Activated CD4-positive, alpha-beta T cell treated with anti-CD3 and anti-CD28 coated beads, Interleukin-2, amount 10 ng/mL, durations not matched to agents 24 days and 14 days (primary cell): ENCODE data around the gene BCAN. TPM values are rescaled to one million over a fixed set of nuclear protein-coding genes. Genes with fewer than 3 reads are reported as not detected.
A peak's percentile ranks its signal among the peaks of the same experiment; 100 is the strongest.
"Not testable (repeated sequence)": the region's sequence is repeated elsewhere in the genome, so short reads cannot be mapped to it uniquely, and the experiment has no call there.

Source experiments
- DNase-seq: peaks from one replicate; pipeline ENCODE4 v3.0.0; 2022
- H3K27ac Mint-ChIP-seq: one replicate; pipeline ENCODE4 v1.8.0; 2022; ENCODE audit warnings: mild to moderate bottlenecking, mixed read lengths
- H3K27me3 Mint-ChIP-seq: one replicate; pipeline ENCODE4 v1.8.0; 2022; ENCODE audit warnings: mixed read lengths
- H3K36me3 Mint-ChIP-seq: one replicate; pipeline ENCODE4 v1.8.0; 2022; ENCODE audit warnings: low read depth, mild to moderate bottlenecking, mixed read lengths
- H3K4me1 Mint-ChIP-seq: one replicate; pipeline ENCODE4 v1.8.0; 2021; ENCODE audit warnings: mixed read lengths
- H3K4me3 Mint-ChIP-seq: one replicate; pipeline ENCODE4 v1.8.0; 2022; ENCODE audit warnings: mild to moderate bottlenecking, moderate library complexity, mixed read lengths
- H3K9me3 Mint-ChIP-seq: one replicate; pipeline ENCODE4 v1.8.0; 2021; ENCODE audit warnings: mixed read lengths
- intact Hi-C: fragments of 100-400 bp; cut with micrococcal nuclease; formaldehyde crosslinking; loops from one replicate; pipeline ENCODE4 v1.15.1; 2023
- total RNA-seq: library from RNA; stranded (reverse); gene quantifications from 2 replicates; pipeline ENCODE4 v1.2.3, GENCODE V29; 2022

Gene BCAN
- total RNA-seq, 1 donor from 2014 or later = not detected

- Mint-ChIP-seq H3K27ac (peak overlapping the region; percentile 50), H3K9me3 (no peaks in the 10 kb centered on the region), H3K4me1 (peaks cover 9% of the 10 kb centered on the region), H3K36me3 (peaks cover 2% of the 10 kb centered on the region), H3K4me3 (peak overlapping the region; percentile 84), H3K27me3 (peaks cover 60% of the 10 kb centered on the region)
- DNase-seq = peak; percentile 90
- intact Hi-C loops = loop anchor here (1.0 to 10.0 kb wide), 5 partner anchors 32 to 299 kb away; partner anchors contain the start of gene LRRC71
Measured at GRCh38 chr1:156625436-156626078, 16.4 kb upstream of the BCAN start.

DNA sequence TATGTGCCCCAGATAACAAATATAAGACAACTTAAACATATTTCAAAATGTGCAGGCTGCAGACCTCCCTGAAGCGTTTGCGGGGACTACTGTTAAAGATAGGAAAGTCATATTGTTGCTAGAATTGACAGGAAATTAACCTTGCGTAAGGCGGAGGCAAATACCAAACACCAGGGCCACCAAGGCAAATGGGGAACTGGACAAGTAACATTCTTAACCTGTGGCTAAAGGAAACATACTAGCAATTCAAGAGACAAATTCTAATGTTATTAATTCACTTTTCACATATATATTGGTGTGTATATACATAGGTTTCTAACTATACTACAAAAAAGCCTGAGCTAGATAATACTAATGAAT is 15.9 kb upstream of the BCAN start:
- Mint-ChIP-seq H3K4me1 (peaks cover 9% of the 10 kb centered on the region), H3K9me3 (no peaks in the 10 kb centered on the region), H3K27ac (no peak overlapping the region), H3K4me3 (peak overlapping the region; percentile 84), H3K36me3 (peaks cover 2% of the 10 kb centered on the region), H3K27me3 (peaks cover 62% of the 10 kb centered on the region)
- intact Hi-C loops = loop anchor here (1.0 to 10.0 kb wide), 3 partner anchors 52 to 299 kb away; partner anchors contain the start of gene LRRC71
- no peak for DNase-seq

GRCh38 chr1:156627313-156627880 is 14.5 kb upstream of the BCAN start:
- H3K36me3 Mint-ChIP-seq = peaks cover 2% of the 10 kb centered on the region
- peak; percentile 84 for DNase-seq
- no peak overlapping the region for H3K4me3 Mint-ChIP-seq
- no peak overlapping the region for H3K27ac Mint-ChIP-seq
- H3K27me3 Mint-ChIP-seq = peaks cover 64% of the 10 kb centered on the region
- H3K4me1 Mint-ChIP-seq = peaks cover 9% of the 10 kb centered on the region
- H3K9me3 Mint-ChIP-seq = no peaks in the 10 kb centered on the region
- intact Hi-C loops = loop anchor here (5.0 to 10.0 kb wide), 2 partner anchors 190 to 297 kb away; partner anchors contain the start of gene LRRC71

DNA sequence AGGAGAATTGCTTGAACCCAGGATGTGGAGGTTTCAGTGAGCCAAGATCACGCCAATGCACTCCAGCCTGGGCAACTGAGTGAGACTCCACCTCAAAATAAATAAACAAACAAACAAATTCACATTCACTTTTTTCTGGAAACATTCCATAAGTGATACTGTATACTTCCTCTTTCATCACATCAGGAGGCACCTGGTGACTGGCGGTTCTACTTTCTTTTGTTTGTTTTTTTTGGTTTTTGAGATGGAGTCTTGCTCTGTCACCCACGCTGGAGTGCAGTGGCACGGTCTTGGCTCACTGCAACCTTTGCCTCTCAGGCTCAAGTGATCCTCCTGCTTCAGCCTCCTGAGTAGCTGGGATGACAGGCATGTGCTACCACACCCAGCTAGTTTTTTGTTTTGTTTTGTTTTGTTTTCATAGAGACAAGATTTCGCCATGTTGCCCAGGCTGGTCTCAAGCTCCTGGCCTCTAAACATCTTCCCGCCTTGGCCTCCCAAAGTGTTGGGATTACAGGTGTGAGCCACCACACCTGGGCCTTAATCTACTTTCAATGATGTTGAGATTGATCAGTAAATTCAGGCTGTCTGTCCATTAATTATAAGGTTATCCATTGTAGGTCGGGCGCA is 12.0 kb upstream of the BCAN start:
- no peaks in the 10 kb centered on the region for H3K9me3 Mint-ChIP-seq
- H3K4me1 Mint-ChIP-seq = peaks cover 6% of the 10 kb centered on the region
- intact Hi-C loops = loop anchor here (5.0 to 10.0 kb wide), 2 partner anchors 193 to 295 kb away; partner anchors contain the start of gene LRRC71
- H3K27ac Mint-ChIP-seq = no peak overlapping the region
- no peak overlapping the region for H3K4me3 Mint-ChIP-seq
- no peak for DNase-seq
- H3K27me3 Mint-ChIP-seq = peaks cover 68% of the 10 kb centered on the region
- peaks cover 2% of the 10 kb centered on the region for H3K36me3 Mint-ChIP-seq

- H3K4me1 Mint-ChIP-seq, H3K9me3 Mint-ChIP-seq, H3K27ac Mint-ChIP-seq, intact Hi-C loops, H3K36me3 Mint-ChIP-seq, H3K4me3 Mint-ChIP-seq, DNase-seq: not testable (repeated sequence)
- H3K27me3 Mint-ChIP-seq = peaks cover 65% of the 10 kb centered on the region
Measured at GRCh38 chr1:156631152-156631551, 10.8 kb upstream of the BCAN start.

DNA sequence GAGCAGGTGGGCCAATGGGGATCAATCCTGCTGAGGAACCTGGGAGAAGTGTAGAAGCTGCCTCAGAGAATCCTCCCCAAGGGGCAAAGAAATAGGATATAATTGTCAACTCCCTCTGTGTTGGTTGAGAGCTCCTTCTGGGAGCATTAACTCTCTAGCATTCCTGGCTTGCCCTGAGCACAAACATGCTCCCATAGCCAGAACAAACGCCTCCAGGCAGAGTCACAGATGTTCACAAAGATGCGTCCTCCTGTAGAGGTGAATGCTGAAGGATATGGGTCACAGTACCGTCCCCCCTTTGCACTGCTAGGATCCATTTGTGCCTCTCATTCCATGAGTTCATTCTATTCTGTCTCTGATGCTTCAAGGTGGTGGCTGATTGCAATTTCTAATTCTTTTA is 9.6 kb upstream of the BCAN start:
- no peaks in the 10 kb centered on the region for H3K4me1 Mint-ChIP-seq
- H3K27ac Mint-ChIP-seq = no peak overlapping the region
- no peaks in the 10 kb centered on the region for H3K9me3 Mint-ChIP-seq
- H3K4me3 Mint-ChIP-seq = no peak overlapping the region
- H3K27me3 Mint-ChIP-seq = peaks cover 67% of the 10 kb centered on the region
- DNase-seq = no peak
- intact Hi-C loops = no loop called here
- H3K36me3 Mint-ChIP-seq = no peaks in the 10 kb centered on the region

- intact Hi-C loops = no loop called here
- Mint-ChIP-seq H3K27ac (no peak overlapping the region), H3K9me3 (no peaks in the 10 kb centered on the region), H3K27me3 (peaks cover 72% of the 10 kb centered on the region), H3K4me3 (no peak overlapping the region), H3K36me3 (no peaks in the 10 kb centered on the region), H3K4me1 (peaks cover 14% of the 10 kb centered on the region)
- no peak for DNase-seq
Measured at GRCh38 chr1:156638189-156638985, 3.5 kb upstream of the BCAN start.

DNA sequence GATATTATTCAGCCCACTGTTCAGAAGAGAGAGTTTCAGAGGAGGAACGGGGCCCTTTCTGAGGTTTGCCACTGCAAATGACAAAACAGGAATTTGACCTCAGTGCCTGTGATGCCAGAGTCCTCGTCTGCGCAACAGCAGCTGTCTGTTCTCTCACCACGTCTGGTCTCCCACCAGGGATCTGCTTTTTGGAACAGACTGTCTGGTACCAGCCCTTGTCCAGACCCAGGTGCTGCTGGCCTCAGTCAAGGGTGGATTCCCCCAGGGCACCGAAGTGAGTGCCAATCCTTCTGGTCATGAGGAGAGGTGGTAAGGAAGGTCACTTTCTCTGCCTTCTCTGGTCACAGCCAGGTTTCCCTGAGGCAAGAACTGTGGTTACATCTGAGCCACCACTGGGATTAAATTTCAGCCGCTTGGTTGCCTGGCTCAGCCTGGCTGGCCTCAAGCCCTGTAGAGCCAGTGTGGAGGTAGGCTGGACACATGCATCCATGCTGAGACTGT is 2.3 kb upstream of the BCAN start:
- intact Hi-C loops = no loop called here
- Mint-ChIP-seq H3K27ac (no peak overlapping the region), H3K4me1 (peaks cover 24% of the 10 kb centered on the region), H3K36me3 (no peaks in the 10 kb centered on the region), H3K27me3 (peaks cover 68% of the 10 kb centered on the region), H3K4me3 (no peak overlapping the region), H3K9me3 (no peaks in the 10 kb centered on the region)
- DNase-seq = no peak

GRCh38 chr1:156640842-156641706 is 843 bp upstream of the BCAN start:
- H3K4me1 Mint-ChIP-seq = peaks cover 26% of the 10 kb centered on the region
- DNase-seq = no peak
- no peaks in the 10 kb centered on the region for H3K9me3 Mint-ChIP-seq
- intact Hi-C loops = loop anchor here (1.0 kb wide), 1 partner anchor 16 kb away; no protein-coding TSS in a partner anchor
- H3K27ac Mint-ChIP-seq = no peak overlapping the region
- peaks cover 77% of the 10 kb centered on the region for H3K27me3 Mint-ChIP-seq
- H3K36me3 Mint-ChIP-seq = no peaks in the 10 kb centered on the region
- H3K4me3 Mint-ChIP-seq = peak overlapping the region; percentile 73

GRCh38 chr1:156642265-156643048 is 540 bp downstream of the BCAN start:
- H3K4me3 Mint-ChIP-seq = peak overlapping the region; percentile 65
- H3K27ac Mint-ChIP-seq = no peak overlapping the region
- intact Hi-C loops = no loop called here
- H3K4me1 Mint-ChIP-seq = peaks cover 26% of the 10 kb centered on the region
- DNase-seq = no peak
- peaks cover 79% of the 10 kb centered on the region for H3K27me3 Mint-ChIP-seq
- no peaks in the 10 kb centered on the region for H3K9me3 Mint-ChIP-seq
- no peaks in the 10 kb centered on the region for H3K36me3 Mint-ChIP-seq

DNA sequence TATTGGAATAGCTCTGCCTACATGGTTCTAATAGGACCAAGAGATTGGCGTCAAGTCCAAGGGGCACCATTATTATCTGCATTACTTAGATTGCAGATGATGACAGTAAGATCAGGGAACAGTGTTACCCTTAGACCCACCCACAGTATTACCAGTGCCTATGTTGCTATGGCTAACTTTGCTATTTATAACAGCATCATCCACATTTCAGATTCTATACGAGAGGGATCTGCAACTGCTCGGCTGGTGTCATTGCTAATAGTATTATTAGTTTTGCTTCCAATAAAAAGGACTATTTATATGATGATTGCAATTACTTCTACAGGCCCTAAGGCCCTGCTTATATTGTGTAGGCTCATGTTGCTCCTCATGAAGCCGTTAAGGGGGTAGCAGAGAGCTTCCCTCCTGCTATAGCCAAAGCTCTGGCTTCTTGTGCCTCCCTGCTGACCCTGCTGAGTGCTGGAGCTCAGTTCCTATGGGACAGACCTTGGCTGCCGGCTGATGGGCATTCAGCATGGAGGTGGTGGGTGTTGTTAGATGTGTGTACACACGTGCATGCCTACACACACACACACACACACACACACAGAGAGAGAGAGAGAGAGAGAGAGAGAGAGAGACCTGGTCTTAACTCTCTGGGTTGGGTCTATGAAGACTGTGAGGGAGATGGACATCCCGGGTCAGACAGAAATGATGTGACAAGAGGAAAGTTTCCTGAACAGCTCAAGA is 1.3 kb downstream of the BCAN start:
- H3K27ac Mint-ChIP-seq = peak overlapping the region; percentile 35

GRCh38 chr1:156643778-156644092 is 1.8 kb downstream of the BCAN start:
- DNase-seq = peak; percentile 84
- peaks cover 26% of the 10 kb centered on the region for H3K4me1 Mint-ChIP-seq

More for the DNA sequence above, 1.3 kb downstream of the BCAN start:
- Mint-ChIP-seq H3K27me3 (peaks cover 81% of the 10 kb centered on the region), H3K4me1 (peaks cover 26% of the 10 kb centered on the region), H3K9me3 (no peaks in the 10 kb centered on the region), H3K4me3 (peak overlapping the region; percentile 32), H3K36me3 (no peaks in the 10 kb centered on the region)
- intact Hi-C loops = no loop called here
- no peak for DNase-seq

More at GRCh38 chr1:156643778-156644092, 1.8 kb downstream of the BCAN start:
- H3K27ac Mint-ChIP-seq = peak overlapping the region; percentile 35
- peak overlapping the region; percentile 32 for H3K4me3 Mint-ChIP-seq
- H3K9me3 Mint-ChIP-seq = no peaks in the 10 kb centered on the region
- intact Hi-C loops = no loop called here
- H3K27me3 Mint-ChIP-seq = peaks cover 80% of the 10 kb centered on the region
- no peaks in the 10 kb centered on the region for H3K36me3 Mint-ChIP-seq
